GM12873 (cell line): ENCODE results near the gene TPCN2.

Source experiments
- CTCF ChIP-seq: IDR thresholded peaks from 2 replicates; pipeline ENCODE4 v1.5.1; 2012; ENCODE audit warnings: low read depth, mild to moderate bottlenecking, moderate library complexity, low read length, control low read depth; ENCODE audit not compliant: insufficient read depth; ENCODE audit errors: missing control alignments

The TPCN2 gene

GRCh38 chr11:69057236-69057635, 8.5 kb downstream of the TPCN2 start:
- no peak for TF ChIP-seq CTCF

- no peak for TF ChIP-seq CTCF
Measured at GRCh38 chr11:69057801-69058200, 9.1 kb downstream of the TPCN2 start.

- no peak for TF ChIP-seq CTCF
Measured at GRCh38 chr11:69058511-69059270, 10.0 kb downstream of the TPCN2 start.

- TF ChIP-seq CTCF: no peak
Measured at GRCh38 chr11:69059429-69059828, 10.7 kb downstream of the TPCN2 start.

GRCh38 chr11:69059985-69060384, 11.3 kb downstream of the TPCN2 start:
- TF ChIP-seq CTCF: no peak

- no peak for TF ChIP-seq CTCF
Measured at GRCh38 chr11:69060806-69061712, 12.3 kb downstream of the TPCN2 start.

- TF ChIP-seq CTCF: no peak
Measured at GRCh38 chr11:69061713-69062053, 13.0 kb downstream of the TPCN2 start.
